WTC11 (cell line): ENCODE measurements around the gene WDR53. TPM values are rescaled to one million over a fixed set of nuclear protein-coding genes. Genes with fewer than 3 reads are reported as not detected.
"Not testable (repeated sequence)": the region's sequence is repeated elsewhere in the genome, so short reads cannot be mapped to it uniquely, and the experiment has no call there.

ENCODE experiments used
- ATAC-seq: fragments of 200-7000 bp; cut with Tn5 transposase; 2 replicates; pipeline ENCODE4 v1.10.0; 2021; ENCODE audit warnings: mild to moderate bottlenecking, moderate library complexity
- CTCF ChIA-PET: fragments of 300-600 bp; sonication (Branson Sonifier 250); formaldehyde crosslinking; loops from one replicate; lab custom pipeline; 2021; ENCODE audit warnings: antibody characterized with exemption; lab: Charles Lee
- POLR2A ChIA-PET: fragments of 350-600 bp; sonication (Branson Sonifier 250); formaldehyde crosslinking; loops from one replicate; lab custom pipeline; 2021; ENCODE audit warnings: antibody characterized with exemption; lab: Charles Lee
- DNase-seq: peaks from one replicate; pipeline ENCODE4 v3.0.0; 2021; ENCODE audit warnings: low spot score
- H3K27ac Mint-ChIP-seq: 2 replicates; pipeline ENCODE4 v1.8.0; 2021; ENCODE audit warnings: mixed read lengths
- H3K27me3 Mint-ChIP-seq: 2 replicates; pipeline ENCODE4 v1.8.0; 2021; ENCODE audit warnings: low read depth, mild to moderate bottlenecking, moderate library complexity, mixed read lengths
- H3K36me3 Mint-ChIP-seq: 2 replicates; pipeline ENCODE4 v1.8.0; 2021; ENCODE audit warnings: mixed read lengths
- H3K4me1 Mint-ChIP-seq: 2 replicates; pipeline ENCODE4 v1.8.0; 2022; ENCODE audit warnings: mixed read lengths
- H3K4me3 Mint-ChIP-seq: 2 replicates; pipeline ENCODE4 v1.8.0; 2021; ENCODE audit warnings: mild to moderate bottlenecking, moderate library complexity, mixed read lengths
- H3K9me3 Mint-ChIP-seq: 2 replicates; pipeline ENCODE4 v1.8.0; 2021; ENCODE audit warnings: mixed read lengths
- ETV6 ChIP-seq: sonication (generic); formaldehyde crosslinking; IDR thresholded peaks from 2 replicates; pipeline ENCODE4 v1.8.1; 2022; ENCODE audit warnings: mild to moderate bottlenecking, missing genetic modification reagents
- JAZF1 ChIP-seq: fragments of 250-450 bp; sonication (Bioruptor Pico); IDR thresholded peaks from 2 replicates; pipeline ENCODE4 v1.9.0; 2021; ENCODE audit warnings: moderate library complexity, mild to moderate bottlenecking, inconsistent platforms
- JUN ChIP-seq: sonication (generic); formaldehyde crosslinking; IDR thresholded peaks from 2 replicates; pipeline ENCODE4 v1.8.0; 2023; ENCODE audit warnings: mild to moderate bottlenecking, missing genetic modification reagents
- KAT7 ChIP-seq: sonication (generic); formaldehyde crosslinking; IDR thresholded peaks from 2 replicates; pipeline ENCODE4 v1.8.1; 2023; ENCODE audit warnings: missing genetic modification reagents, mild to moderate bottlenecking, borderline replicate concordance
- NR1H2 ChIP-seq: sonication (generic); formaldehyde crosslinking; IDR thresholded peaks from 2 replicates; pipeline ENCODE4 v1.9.0; 2021; ENCODE audit warnings: mild to moderate bottlenecking, moderate library complexity, missing genetic modification reagents
- OVOL2 ChIP-seq: fragments of 250-450 bp; sonication (Bioruptor Pico); IDR thresholded peaks from 2 replicates; pipeline ENCODE4 v1.9.0; 2021; ENCODE audit warnings: mild to moderate bottlenecking, borderline replicate concordance
- SP1 ChIP-seq: sonication (generic); formaldehyde crosslinking; conservative IDR thresholded peaks from 2 replicates; pipeline ENCODE4 v1.8.1; 2022; ENCODE audit warnings: missing genetic modification reagents
- ZNF263 ChIP-seq: sonication (generic); formaldehyde crosslinking; IDR thresholded peaks from 2 replicates; pipeline ENCODE4 v1.8.1; 2022; ENCODE audit warnings: low read depth, mild to moderate bottlenecking, moderate library complexity, missing genetic modification reagents
- ZNF396 ChIP-seq: fragments of 250-450 bp; sonication (Bioruptor Pico); IDR thresholded peaks from 2 replicates; pipeline ENCODE4 v1.8.0; 2021; ENCODE audit warnings: mild to moderate bottlenecking, moderate library complexity, borderline replicate concordance
- total RNA-seq: library from RNA; stranded (reverse); gene quantifications from 3 replicates; pipeline ENCODE4 v1.2.3, GENCODE V29; 2021
- TF ChIP-seq, protein P1 (sequence below): sonication (generic); formaldehyde crosslinking; conservative IDR thresholded peaks from 2 replicates; pipeline ENCODE4 v1.8.1; 2022; ENCODE audit warnings: mild to moderate bottlenecking, missing genetic modification reagents
- TF ChIP-seq, protein P2 (sequence below): sonication (generic); formaldehyde crosslinking; IDR thresholded peaks from 2 replicates; pipeline ENCODE4 v1.8.1; 2022; ENCODE audit warnings: low read depth, missing genetic modification reagents, borderline replicate concordance
- TF ChIP-seq, protein P3 (sequence below): sonication (generic); formaldehyde crosslinking; IDR thresholded peaks from 2 replicates; pipeline ENCODE4 v1.8.0; 2022; ENCODE audit warnings: mild to moderate bottlenecking, missing genetic modification reagents

The WDR53 gene
- total RNA-seq, 1 experiment from 2014 or later, result 21.4 TPM

DNA sequence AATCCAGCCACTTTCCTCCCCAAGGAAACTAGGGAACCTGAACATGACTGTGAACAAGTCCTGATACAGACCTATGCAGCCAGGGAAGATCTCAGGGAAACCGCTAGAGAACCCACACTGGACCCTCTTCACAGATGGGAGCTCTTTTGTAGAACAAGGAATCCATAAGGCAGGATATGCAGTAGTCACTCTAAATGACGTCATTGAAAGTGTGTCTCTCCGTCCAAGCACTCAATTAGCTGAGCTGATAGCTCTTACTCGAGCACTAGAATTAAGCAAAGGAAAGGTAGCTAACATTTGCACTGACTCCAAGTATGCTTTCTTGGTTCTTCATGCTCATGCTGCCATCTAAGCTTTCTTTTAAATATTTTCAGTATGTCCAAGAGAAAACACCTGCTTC is 43.2 kb downstream of the WDR53 start:
- CTCF ChIA-PET, result interaction anchor here (0.6 to 1.4 kb wide), 5 partner anchors 14 to 271 kb away, joined by 3 to 4 read pairs (median 3); no protein-coding TSS in a partner anchor
- H3K9me3 Mint-ChIP-seq, result peaks cover 25% of the 10 kb centered on the region

DNA sequence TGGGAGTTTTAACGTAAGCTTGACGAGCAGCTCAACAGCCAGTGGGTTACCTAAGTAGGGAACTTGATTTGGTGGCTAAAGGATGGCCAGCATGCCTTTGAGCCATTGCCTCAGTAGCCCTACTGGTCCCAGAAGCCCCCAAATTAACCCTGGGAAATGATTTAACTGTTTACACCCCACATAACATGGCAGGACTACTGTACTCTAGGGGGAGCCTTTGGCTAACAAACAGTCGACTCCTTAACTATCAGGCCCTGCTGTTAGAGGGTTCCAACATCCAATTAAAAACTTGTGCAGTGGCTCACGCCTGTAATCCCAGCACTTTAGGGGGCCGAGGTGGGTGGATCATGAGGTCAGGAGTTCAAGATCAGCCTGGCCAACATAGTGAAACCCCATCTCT is 43.8 kb downstream of the WDR53 start:
- peaks cover 31% of the 10 kb centered on the region for H3K9me3 Mint-ChIP-seq
- peak; percentile 62 for ATAC-seq
- CTCF ChIA-PET, result interaction anchor here (0.6 to 3.2 kb wide), 9 partner anchors 11 to 418 kb away, joined by 3 to 27 read pairs (median 3); partner anchors contain the start of gene NCBP2

More for the DNA sequence above, 43.2 kb downstream of the WDR53 start:
- POLR2A ChIA-PET, result no interaction called here
- H3K27ac Mint-ChIP-seq, result no peak overlapping the region
- H3K4me1 Mint-ChIP-seq, result 0 out of 2 replicates have a peak, but pooled peaks cover 2% of the 10 kb centered on the region
- DNase-seq (no peak), ATAC-seq (no peak)
- TF ChIP-seq KAT7 (CRISPR knock-in tag), result no peak
- no peak for TF ChIP-seq ZNF263 (CRISPR knock-in tag)
- TF ChIP-seq, protein P1, sequence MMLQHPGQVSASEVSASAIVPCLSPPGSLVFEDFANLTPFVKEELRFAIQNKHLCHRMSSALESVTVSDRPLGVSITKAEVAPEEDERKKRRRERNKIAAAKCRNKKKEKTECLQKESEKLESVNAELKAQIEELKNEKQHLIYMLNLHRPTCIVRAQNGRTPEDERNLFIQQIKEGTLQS, result no peak
- no peak for TF ChIP-seq ZNF396
- H3K36me3 Mint-ChIP-seq, result peaks cover 18% of the 10 kb centered on the region
- H3K27me3 Mint-ChIP-seq, result peaks cover 7% of the 10 kb centered on the region
- no peak overlapping the region for H3K4me3 Mint-ChIP-seq

DNA sequence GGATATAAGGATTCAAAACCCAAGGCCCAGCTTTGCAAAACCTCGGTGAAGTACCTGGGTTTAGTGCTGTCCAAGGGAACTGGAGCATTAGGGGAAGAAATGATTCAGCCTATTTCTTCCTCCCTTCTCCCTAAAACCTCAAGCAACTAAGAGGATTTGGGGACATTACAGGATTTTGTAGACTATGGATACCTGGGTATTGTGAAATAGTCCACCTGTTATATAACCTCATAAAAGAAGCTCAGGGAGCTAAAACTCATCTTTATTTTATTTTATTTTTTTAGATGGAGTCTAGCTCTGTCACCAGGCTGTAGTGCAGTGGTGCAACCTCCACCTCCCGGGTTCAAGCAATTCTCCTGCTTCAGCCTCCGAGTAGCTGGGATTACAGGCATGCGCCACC is 44.5 kb downstream of the WDR53 start:
- Mint-ChIP-seq H3K27ac (no peak overlapping the region), H3K4me1 (0 out of 2 replicates have a peak, but pooled peaks cover 2% of the 10 kb centered on the region), H3K27me3 (peaks cover 13% of the 10 kb centered on the region), H3K9me3 (peaks cover 38% of the 10 kb centered on the region), H3K4me3 (no peak overlapping the region), H3K36me3 (peaks cover 31% of the 10 kb centered on the region)
- no peak for ATAC-seq
- DNase-seq, result no peak
- TF ChIP-seq, protein P2, sequence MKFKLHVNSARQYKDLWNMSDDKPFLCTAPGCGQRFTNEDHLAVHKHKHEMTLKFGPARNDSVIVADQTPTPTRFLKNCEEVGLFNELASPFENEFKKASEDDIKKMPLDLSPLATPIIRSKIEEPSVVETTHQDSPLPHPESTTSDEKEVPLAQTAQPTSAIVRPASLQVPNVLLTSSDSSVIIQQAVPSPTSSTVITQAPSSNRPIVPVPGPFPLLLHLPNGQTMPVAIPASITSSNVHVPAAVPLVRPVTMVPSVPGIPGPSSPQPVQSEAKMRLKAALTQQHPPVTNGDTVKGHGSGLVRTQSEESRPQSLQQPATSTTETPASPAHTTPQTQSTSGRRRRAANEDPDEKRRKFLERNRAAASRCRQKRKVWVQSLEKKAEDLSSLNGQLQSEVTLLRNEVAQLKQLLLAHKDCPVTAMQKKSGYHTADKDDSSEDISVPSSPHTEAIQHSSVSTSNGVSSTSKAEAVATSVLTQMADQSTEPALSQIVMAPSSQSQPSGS (CRISPR knock-in tag), result no peak
- no peak for TF ChIP-seq OVOL2 (CRISPR knock-in tag)
- no peak for TF ChIP-seq SP1 (CRISPR knock-in tag)
- TF ChIP-seq NR1H2, result no peak
- ChIA-PET CTCF (interaction anchor here (0.9 to 3.2 kb wide), 9 partner anchors 11 to 419 kb away, joined by 3 to 27 read pairs (median 4); partner anchors contain the start of genes NCBP2, PAK2 and SLC51A), POLR2A (no interaction called here)

More for the DNA sequence above, 43.8 kb downstream of the WDR53 start:
- H3K27ac Mint-ChIP-seq, result no peak overlapping the region
- H3K4me1 Mint-ChIP-seq, result 0 out of 2 replicates have a peak, but pooled peaks cover 2% of the 10 kb centered on the region
- H3K36me3 Mint-ChIP-seq, result peaks cover 24% of the 10 kb centered on the region
- POLR2A ChIA-PET, result no interaction called here
- H3K27me3 Mint-ChIP-seq, result peaks cover 9% of the 10 kb centered on the region
- DNase-seq, result no peak
- no peak overlapping the region for H3K4me3 Mint-ChIP-seq
- TF ChIP-seq JUN (CRISPR knock-in tag), result no peak
- TF ChIP-seq, protein P2 (CRISPR knock-in tag), result no peak

DNA sequence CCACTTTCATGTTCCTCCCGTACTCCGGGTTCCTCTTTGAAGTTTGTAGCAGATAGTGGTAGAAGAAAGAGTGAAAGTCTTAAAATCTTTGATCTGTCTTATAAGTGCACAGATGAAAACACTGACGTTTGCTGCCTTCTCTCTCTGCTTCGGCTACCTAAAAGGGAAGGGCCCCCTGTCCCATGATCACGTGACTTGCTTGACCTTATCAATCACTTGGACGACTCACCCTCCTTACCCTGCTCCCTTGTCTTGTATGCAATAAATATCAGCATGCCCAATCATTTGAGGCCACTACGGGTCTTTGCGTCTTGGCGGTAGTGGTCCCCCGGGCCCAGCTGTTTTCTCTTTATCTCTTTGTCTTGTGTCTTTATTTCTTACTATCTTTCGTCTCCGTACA is 47.1 kb downstream of the WDR53 start:
- ATAC-seq, DNase-seq, POLR2A ChIA-PET, H3K4me3 Mint-ChIP-seq, H3K4me1 Mint-ChIP-seq, H3K27ac Mint-ChIP-seq: not testable (repeated sequence)
- Mint-ChIP-seq H3K36me3 (peaks cover 48% of the 10 kb centered on the region), H3K27me3 (peaks cover 18% of the 10 kb centered on the region), H3K9me3 (peaks cover 53% of the 10 kb centered on the region)
- CTCF ChIA-PET, result interaction anchor here (1.5 to 3.2 kb wide), 3 partner anchors 7 to 14 kb away, joined by 3 to 27 read pairs (median 6); no protein-coding TSS in a partner anchor

DNA sequence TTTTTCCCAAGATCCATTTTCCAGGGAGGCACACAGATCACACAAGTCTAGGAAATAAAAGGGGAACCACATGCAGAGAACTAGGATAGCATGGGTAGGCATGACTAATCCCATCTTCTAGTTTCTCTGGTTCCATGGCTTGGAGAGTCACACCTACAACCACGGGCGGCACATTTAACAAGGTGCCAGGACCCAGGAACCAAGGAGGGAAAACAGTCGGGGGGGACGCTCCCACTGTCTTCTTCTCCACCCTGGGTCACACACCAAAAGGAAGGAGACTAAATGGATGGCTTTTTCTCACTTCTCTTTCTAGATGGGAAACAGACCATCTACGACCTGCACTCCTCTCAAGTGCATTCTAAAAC is 48.7 kb downstream of the WDR53 start:
- Mint-ChIP-seq H3K9me3 (peaks cover 65% of the 10 kb centered on the region), H3K4me3 (no peak overlapping the region), H3K27me3 (peaks cover 18% of the 10 kb centered on the region), H3K27ac (no peak overlapping the region), H3K4me1 (peaks cover 5% of the 10 kb centered on the region)
- ATAC-seq (no peak), DNase-seq (no peak)
- POLR2A ChIA-PET, result no interaction called here
- CTCF ChIA-PET, result interaction anchor here (0.6 to 3.6 kb wide), 7 partner anchors 9 to 446 kb away, joined by 3 to 12 read pairs (median 4); no protein-coding TSS in a partner anchor
- no peak for TF ChIP-seq JAZF1 (CRISPR knock-in tag)
- no peak for TF ChIP-seq ETV6 (CRISPR knock-in tag)
- TF ChIP-seq, protein P3, sequence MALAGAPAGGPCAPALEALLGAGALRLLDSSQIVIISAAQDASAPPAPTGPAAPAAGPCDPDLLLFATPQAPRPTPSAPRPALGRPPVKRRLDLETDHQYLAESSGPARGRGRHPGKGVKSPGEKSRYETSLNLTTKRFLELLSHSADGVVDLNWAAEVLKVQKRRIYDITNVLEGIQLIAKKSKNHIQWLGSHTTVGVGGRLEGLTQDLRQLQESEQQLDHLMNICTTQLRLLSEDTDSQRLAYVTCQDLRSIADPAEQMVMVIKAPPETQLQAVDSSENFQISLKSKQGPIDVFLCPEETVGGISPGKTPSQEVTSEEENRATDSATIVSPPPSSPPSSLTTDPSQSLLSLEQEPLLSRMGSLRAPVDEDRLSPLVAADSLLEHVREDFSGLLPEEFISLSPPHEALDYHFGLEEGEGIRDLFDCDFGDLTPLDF (CRISPR knock-in tag), result no peak
- TF ChIP-seq, all 79 proteins: peak for 0
- H3K36me3 Mint-ChIP-seq, result peaks cover 51% of the 10 kb centered on the region
